CD14-positive monocyte (primary cell): Measurements from ENCODE around the gene HINT2. TPM values are rescaled to one million over a fixed set of nuclear protein-coding genes. Genes with fewer than 3 reads are reported as not detected.

Experiments
- DNase-seq, 3 donors: peaks; one replicate each; pipeline ENCODE4 v3.0.0-alpha.2; 2011 to 2022
- H2AFZ ChIP-seq: 2 replicates; pipeline ENCODE4 v1.6.0; 2012; ENCODE audit warnings: mild to moderate bottlenecking, low read depth, low read length, inconsistent platforms; ENCODE audit not compliant: insufficient read depth, poor library complexity, severe bottlenecking
- H3K27ac ChIP-seq, 2 donors: 1 replicate in 1 of 2; 2 replicates in 1 of 2; pipeline ENCODE4 v1.5.1; 2012 to 2013; ENCODE audit warnings: low read length in 2 of 2, control low read depth in 1 of 2, inconsistent platforms in 1 of 2, low read depth in 1 of 2, mild to moderate bottlenecking in 1 of 2
- H3K27me3 ChIP-seq, 2 donors: one replicate each; pipeline versions ENCODE4 v1.6.0 to v1.6.1; 2011 to 2013; ENCODE audit warnings: low read length in 2 of 2; ENCODE audit not compliant: control insufficient read depth in 2 of 2, insufficient read depth in 2 of 2
- H3K36me3 ChIP-seq, 2 donors: replicated peaks in 1 of 2; 1 replicate in 1 of 2; 2 replicates in 1 of 2; pipeline versions ENCODE4 v1.5.1 to v1.6.1; 2012 to 2013; ENCODE audit warnings: low read length in 2 of 2, control low read depth in 1 of 2, inconsistent platforms in 1 of 2, mild to moderate bottlenecking in 1 of 2; ENCODE audit not compliant: insufficient read depth in 2 of 2, control insufficient read depth in 1 of 2
- H3K4me1 ChIP-seq, 2 donors: 1 replicate in 1 of 2; 2 replicates in 1 of 2; pipeline versions ENCODE4 v1.5.1 to v1.6.1; 2012 to 2013; ENCODE audit warnings: low read length in 2 of 2, control low read depth in 1 of 2, inconsistent platforms in 1 of 2, mild to moderate bottlenecking in 1 of 2, moderate library complexity in 1 of 2; ENCODE audit not compliant: insufficient read depth in 2 of 2, control insufficient read depth in 1 of 2
- H3K4me2 ChIP-seq: replicated peaks from 2 replicates; pipeline ENCODE3; 2012; ENCODE audit warnings: low read length, moderate library complexity, mild to moderate bottlenecking; ENCODE audit not compliant: poor library complexity, severe bottlenecking; ENCODE audit errors: extremely low read depth
- H3K4me3 ChIP-seq, 3 experiments: fragments of 200-600 bp in 1 of 3; sonication (generic) in 1 of 3; replicated peaks in 1 of 3; 1 replicate in 2 of 3; 2 replicates in 1 of 3; pipeline ENCODE4 v1.5.1; 2011 to 2013; ENCODE audit warnings: low read length in 3 of 3, mild to moderate bottlenecking in 3 of 3, control low read depth in 2 of 3, low read depth in 2 of 3, inconsistent platforms in 1 of 3, moderate library complexity in 1 of 3
- H3K79me2 ChIP-seq: 2 replicates; pipeline ENCODE4 v1.6.0; 2012; ENCODE audit warnings: mild to moderate bottlenecking, control low read depth, inconsistent platforms, low read length, moderate library complexity; ENCODE audit not compliant: insufficient read depth
- H3K9ac ChIP-seq: 2 replicates; pipeline ENCODE4 v1.6.0; 2017; ENCODE audit warnings: low read length, mild to moderate bottlenecking; ENCODE audit not compliant: insufficient read depth, poor library complexity, severe bottlenecking
- H3K9me3 ChIP-seq, 2 donors: replicated peaks in 1 of 2; 1 replicate in 1 of 2; 2 replicates in 1 of 2; pipeline versions ENCODE4 v1.5.1 to v1.6.1; 2012 to 2013; ENCODE audit warnings: low read length in 2 of 2, control low read depth in 1 of 2; ENCODE audit not compliant: control insufficient read depth in 1 of 2, insufficient read depth in 1 of 2
- H4K20me1 ChIP-seq: 2 replicates; pipeline ENCODE4 v1.6.0; 2012; ENCODE audit warnings: mild to moderate bottlenecking, low read length, control low read depth, moderate library complexity; ENCODE audit not compliant: insufficient read depth
- H3K27ac Mint-ChIP-seq, 7 donors: one replicate each; pipeline ENCODE4 v1.8.0; 2020; ENCODE audit warnings: mild to moderate bottlenecking in 7 of 7, mixed read lengths in 7 of 7, moderate library complexity in 6 of 7, inconsistent platforms in 2 of 7
- H3K27me3 Mint-ChIP-seq, 3 donors: one replicate each; pipeline ENCODE4 v1.8.0; 2021 to 2022; ENCODE audit warnings: low read depth in 3 of 3, mild to moderate bottlenecking in 3 of 3, mixed read lengths in 3 of 3, moderate library complexity in 3 of 3, inconsistent platforms in 1 of 3
- H3K36me3 Mint-ChIP-seq, 2 donors: one replicate each; pipeline ENCODE4 v1.8.0; 2020; ENCODE audit warnings: mixed read lengths in 2 of 2, inconsistent platforms in 1 of 2, mild to moderate bottlenecking in 1 of 2
- H3K4me1 Mint-ChIP-seq: one replicate; pipeline ENCODE4 v1.8.0; 2020; ENCODE audit warnings: mild to moderate bottlenecking, mixed read lengths
- H3K4me3 Mint-ChIP-seq, 2 donors: one replicate each; pipeline ENCODE4 v1.8.0; 2020; ENCODE audit warnings: mild to moderate bottlenecking in 2 of 2, mixed read lengths in 2 of 2, moderate library complexity in 1 of 2
- H3K9me3 Mint-ChIP-seq, 7 donors: one replicate each; pipeline ENCODE4 v1.8.0; 2020 to 2022; ENCODE audit warnings: mixed read lengths in 7 of 7, mild to moderate bottlenecking in 6 of 7, moderate library complexity in 6 of 7, inconsistent platforms in 2 of 7
- WGBS: methylation state at CpG from one replicate; pipeline ENCODE4 v1.1.5; 2013; ENCODE audit warnings: missing lambda C conversion rate; ENCODE audit not compliant: insufficient coverage; 5-methylcytosine and 5-hydroxymethylcytosine counted together
- intact Hi-C, 2 donors: fragments of 100-400 bp; cut with micrococcal nuclease; formaldehyde crosslinking; loops; one replicate each; pipeline versions ENCODE4 v1.15.0 to v1.15.1; 2023
- polyA minus RNA-seq: library from RNA; depleted of rRNA, polyadenylated mRNA; stranded (reverse); fragments of >200 nt; gene quantifications from 2 replicates; pipeline ENCODE4 v1.2.3, GENCODE V29; 2012
- polyA plus RNA-seq, 3 donors: library from polyadenylated mRNA; depleted of rRNA in 1 of 3; unstranded in 2 of 3; stranded (reverse) in 1 of 3; fragments of 300-500 nt in 2 of 3; fragments of >200 nt in 1 of 3; fragmentation: Illumina TruSeq in 2 of 3; gene quantifications; 1 replicate in 2 of 3; 2 replicates in 1 of 3; pipeline ENCODE4 v1.2.3, GENCODE V29; 2012 to 2021
- total RNA-seq, 12 experiments: library from RNA in 1 of 12; stranded (reverse) in 1 of 12; fragments of 120-200 nt in 1 of 12; gene quantifications; one replicate each; pipeline ENCODE4 v1.2.4 and lab custom pipeline; 2013 to 2026; ENCODE audit warnings: mixed read lengths in 6 of 12, inconsistent platforms in 1 of 12
- TF ChIP-seq, protein P1 (sequence below): fragments of 200-600 bp; IDR thresholded peaks from one replicate; pipeline ENCODE4 v1.8.0; 2022; ENCODE audit warnings: antibody characterized with exemption, mild to moderate bottlenecking

HINT2 gene
- total RNA-seq (2013): 27.8 TPM
- polyA plus RNA-seq (10 to 100 TPM; 19.9 to 64.5 (median 59.1) TPM), polyA minus RNA-seq (7.1 and 20.3 TPM in 2 replicates), total RNA-seq (lab: John Stamatoyannopoulos, UW) (0.17 to 1.3 (median 0.33) reads per million in 11 experiments)

DNA sequence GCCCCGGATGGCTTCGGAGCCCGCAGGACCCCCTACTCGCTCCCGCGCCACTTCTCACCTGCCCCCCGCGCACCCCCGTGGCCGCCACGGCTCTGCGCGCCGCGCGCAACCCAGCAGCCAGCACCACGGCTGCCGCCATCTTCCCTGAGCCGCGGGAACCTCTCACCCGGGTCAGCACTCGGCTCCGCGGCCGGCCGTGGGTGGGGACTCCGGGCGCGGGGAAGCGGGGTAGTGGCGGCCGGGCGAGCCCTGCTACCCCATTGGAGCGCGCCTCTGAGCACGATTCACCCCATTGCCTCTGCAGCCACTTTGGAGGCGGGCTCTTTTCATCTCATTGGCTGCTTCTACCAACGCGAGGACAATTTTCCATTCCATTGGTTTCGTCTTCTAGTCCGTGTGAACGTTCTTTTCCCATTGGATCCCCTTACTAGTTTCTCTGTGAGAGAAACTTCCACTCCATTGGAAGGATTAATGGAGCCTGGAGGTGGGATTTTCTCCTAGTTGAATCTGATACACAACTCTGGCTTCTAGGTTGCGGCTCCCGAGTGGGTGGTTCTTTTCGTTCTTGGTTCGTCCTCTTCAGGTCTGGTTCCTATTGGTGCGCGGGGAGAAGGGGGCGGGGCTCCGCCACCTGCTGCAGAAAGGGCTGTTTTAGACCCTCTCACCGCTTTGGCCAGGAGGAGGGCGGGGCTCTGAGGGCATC, at the start of gene HINT2:
Gene HINT2, minus strand, starts transcription at position 202 of the 703 bp plus-strand sequence. Its CDS starts 63 bp downstream, at position 139.
- Mint-ChIP-seq H3K4me3 (peak within 1 kb of the TSS; percentile 88 to 94), H3K27ac (peak within 1 kb of the TSS; percentile 84 to 95 (median 93)), H3K27me3 (peaks cover 3 to 9% (median 5%) of the 10 kb centered on the region in 3 donors), H3K4me1 (peaks cover 34% of the 10 kb centered on the region), H3K36me3 (peaks cover 0 to under 1% of the 10 kb centered on the region in 2 donors), H3K9me3 (no peaks in the 10 kb centered on the region)
- H2AFZ ChIP-seq: peak within 1 kb of the TSS; percentile 99
- H3K27me3 ChIP-seq: no peaks in the 10 kb centered on the region
- H3K36me3 ChIP-seq: no peaks in the 10 kb centered on the region
- 0% methylated on average over 43 of the region's 52 CpGs for WGBS
- H3K9ac ChIP-seq: peak within 1 kb of the TSS; percentile 71
- H3K27ac ChIP-seq: peak within 1 kb of the TSS; percentile 70 to 80
- DNase-seq: peak; percentile 91 to 96 (median 92)
- H4K20me1 ChIP-seq: no peaks in the 10 kb centered on the region
- peaks cover 35 to 44% of the 10 kb centered on the region in 2 donors for H3K4me1 ChIP-seq
- H3K9me3 ChIP-seq: no peaks in the 10 kb centered on the region
- intact Hi-C loops: loop anchor here (5.0 to 10.0 kb wide), 2 partner anchors 168 to 210 kb away; partner anchors contain the start of gene TESK1 (in 1 of the 2)
- peaks cover 4% of the 10 kb centered on the region for H3K79me2 ChIP-seq
- peak within 1 kb of the TSS; percentile 78 to 90 (median 88) for H3K4me3 ChIP-seq
- peak within 1 kb of the TSS; percentile 94 for H3K4me2 ChIP-seq
- TF ChIP-seq, protein P1, sequence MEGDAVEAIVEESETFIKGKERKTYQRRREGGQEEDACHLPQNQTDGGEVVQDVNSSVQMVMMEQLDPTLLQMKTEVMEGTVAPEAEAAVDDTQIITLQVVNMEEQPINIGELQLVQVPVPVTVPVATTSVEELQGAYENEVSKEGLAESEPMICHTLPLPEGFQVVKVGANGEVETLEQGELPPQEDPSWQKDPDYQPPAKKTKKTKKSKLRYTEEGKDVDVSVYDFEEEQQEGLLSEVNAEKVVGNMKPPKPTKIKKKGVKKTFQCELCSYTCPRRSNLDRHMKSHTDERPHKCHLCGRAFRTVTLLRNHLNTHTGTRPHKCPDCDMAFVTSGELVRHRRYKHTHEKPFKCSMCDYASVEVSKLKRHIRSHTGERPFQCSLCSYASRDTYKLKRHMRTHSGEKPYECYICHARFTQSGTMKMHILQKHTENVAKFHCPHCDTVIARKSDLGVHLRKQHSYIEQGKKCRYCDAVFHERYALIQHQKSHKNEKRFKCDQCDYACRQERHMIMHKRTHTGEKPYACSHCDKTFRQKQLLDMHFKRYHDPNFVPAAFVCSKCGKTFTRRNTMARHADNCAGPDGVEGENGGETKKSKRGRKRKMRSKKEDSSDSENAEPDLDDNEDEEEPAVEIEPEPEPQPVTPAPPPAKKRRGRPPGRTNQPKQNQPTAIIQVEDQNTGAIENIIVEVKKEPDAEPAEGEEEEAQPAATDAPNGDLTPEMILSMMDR: no peak

DNA sequence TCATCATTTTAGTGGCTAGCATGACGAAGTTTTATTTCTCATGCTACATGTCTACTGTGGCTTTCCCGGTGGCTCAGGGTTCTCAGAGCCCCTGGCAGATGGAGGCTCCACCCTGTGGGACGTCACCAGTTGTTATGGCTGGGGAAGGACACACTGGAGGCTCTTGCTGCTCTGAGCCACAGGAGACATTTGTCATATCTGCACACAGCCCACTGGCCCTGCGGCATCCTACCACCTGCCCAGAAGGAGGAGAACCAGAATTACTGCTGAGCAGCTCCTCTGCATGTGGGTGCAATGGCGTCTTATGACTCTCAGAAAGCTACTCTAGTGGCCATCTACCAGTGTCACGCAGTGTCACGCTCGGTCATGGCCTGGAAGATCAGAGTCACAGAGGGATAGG, 48.7 kb upstream of the HINT2 start:
- Mint-ChIP-seq H3K36me3 (peaks cover under 1 to 2% of the 10 kb centered on the region in 2 donors), H3K9me3 (no peaks in the 10 kb centered on the region), H3K4me1 (peaks cover 15% of the 10 kb centered on the region), H3K27me3 (peaks cover 20 to 40% (median 31%) of the 10 kb centered on the region in 3 donors), H3K27ac (peak overlapping the region in 1 of 7 donors; percentile 32), H3K4me3 (no peak overlapping the region)
- H3K27me3 ChIP-seq: peaks cover 5 to 32% of the 10 kb centered on the region in 2 donors
- intact Hi-C loops: no loop called here
- H3K36me3 ChIP-seq: no peaks in the 10 kb centered on the region
- no peak overlapping the region for H2AFZ ChIP-seq
- no peak for DNase-seq
- H3K79me2 ChIP-seq: no peaks in the 10 kb centered on the region
- no peaks in the 10 kb centered on the region for H3K9me3 ChIP-seq
- H3K27ac ChIP-seq: no peak overlapping the region
- no peak overlapping the region for H3K9ac ChIP-seq
- TF ChIP-seq, protein P1: no peak
- 87% methylated on average over 7 of the region's 8 CpGs for WGBS
- H4K20me1 ChIP-seq: no peaks in the 10 kb centered on the region
- no peak overlapping the region for H3K4me2 ChIP-seq
- H3K4me3 ChIP-seq: no peak overlapping the region
- H3K4me1 ChIP-seq: peaks cover 0 to 10% of the 10 kb centered on the region in 2 donors
